Tibial nerve (tissue), 4 donors: ENCODE data around the gene KLHL42. TPM values are rescaled to one million over a fixed set of nuclear protein-coding genes. Genes with fewer than 3 reads are reported as not detected.
"Not testable (repeated sequence)": the region's sequence is repeated elsewhere in the genome, so short reads cannot be mapped to it uniquely, and the experiment has no call there.

Source experiments
- DNase-seq, 2 donors: peaks; one replicate each; pipeline ENCODE4 v3.0.0-alpha.2; 2019; ENCODE audit warnings: low spot score in 2 of 2
- H3K27ac ChIP-seq, 4 donors: fragments of 200-600 bp; sonication (generic) in 3 of 4; one replicate each; pipeline ENCODE4 v1.5.1; 2017 to 2019; ENCODE audit warnings: mild to moderate bottlenecking in 1 of 4
- H3K27me3 ChIP-seq, 2 donors: fragments of 200-600 bp; sonication (generic) in 1 of 2; one replicate each; pipeline versions ENCODE4 v1.5.1 to v1.6.0; 2017 to 2019
- H3K36me3 ChIP-seq, 3 donors: fragments of 200-600 bp; sonication (generic); one replicate each; pipeline ENCODE4 v1.5.1; 2018 to 2019
- H3K4me1 ChIP-seq, 4 donors: fragments of 200-600 bp; sonication (generic) in 3 of 4; one replicate each; pipeline ENCODE4 v1.5.1; 2017 to 2019
- H3K4me3 ChIP-seq, 4 donors: fragments of 200-600 bp; sonication (generic) in 3 of 4; one replicate each; pipeline ENCODE4 v1.5.1; 2017 to 2019; ENCODE audit warnings: mild to moderate bottlenecking in 1 of 4, moderate library complexity in 1 of 4
- H3K9me3 ChIP-seq, 4 donors: fragments of 200-600 bp; sonication (generic) in 3 of 4; one replicate each; pipeline ENCODE4 v1.5.1; 2017 to 2019
- EP300 ChIP-seq, 2 donors: sonication (generic); formaldehyde crosslinking; IDR thresholded peaks; one replicate each; pipeline ENCODE4 v1.6.1; 2017; ENCODE audit warnings: antibody characterized with exemption in 2 of 2, mild to moderate bottlenecking in 1 of 2
- POLR2A ChIP-seq, 2 donors: fragments of 450-650 bp; IDR thresholded peaks; one replicate each; pipeline ENCODE4 v1.6.1; 2017; ENCODE audit warnings: antibody characterized with exemption in 2 of 2, mild to moderate bottlenecking in 2 of 2, moderate library complexity in 2 of 2
- WGBS, 2 donors: methylation state at CpG; one replicate each; pipeline ENCODE4 v1.1.5; 2018; 5-methylcytosine and 5-hydroxymethylcytosine counted together
- small RNA-seq: library from RNA; depleted of rRNA; stranded (forward); fragments of <200 nt; gene quantifications from one replicate; pipeline ENCODE3, GENCODE V24; 2016
- total RNA-seq, 4 donors: library from RNA; depleted of rRNA; stranded (reverse); fragments of >200 nt; gene quantifications; one replicate each; pipeline ENCODE4 v1.1.0, GENCODE V29; 2016
- TF ChIP-seq, protein P1 (sequence below), 5 experiments: fragments of 200-600 bp in 3 of 5; fragments of 450-650 bp in 2 of 5; sonication (generic) in 3 of 5; IDR thresholded peaks; one replicate each; pipeline ENCODE4 v1.5.1; 2016 to 2019; ENCODE audit warnings: antibody characterized with exemption in 5 of 5, mild to moderate bottlenecking in 3 of 5, moderate library complexity in 2 of 5

KLHL42 gene
- total RNA-seq, 4 donors from 2014 or later: 35.2 to 49.2 (median 42.2) TPM

DNA sequence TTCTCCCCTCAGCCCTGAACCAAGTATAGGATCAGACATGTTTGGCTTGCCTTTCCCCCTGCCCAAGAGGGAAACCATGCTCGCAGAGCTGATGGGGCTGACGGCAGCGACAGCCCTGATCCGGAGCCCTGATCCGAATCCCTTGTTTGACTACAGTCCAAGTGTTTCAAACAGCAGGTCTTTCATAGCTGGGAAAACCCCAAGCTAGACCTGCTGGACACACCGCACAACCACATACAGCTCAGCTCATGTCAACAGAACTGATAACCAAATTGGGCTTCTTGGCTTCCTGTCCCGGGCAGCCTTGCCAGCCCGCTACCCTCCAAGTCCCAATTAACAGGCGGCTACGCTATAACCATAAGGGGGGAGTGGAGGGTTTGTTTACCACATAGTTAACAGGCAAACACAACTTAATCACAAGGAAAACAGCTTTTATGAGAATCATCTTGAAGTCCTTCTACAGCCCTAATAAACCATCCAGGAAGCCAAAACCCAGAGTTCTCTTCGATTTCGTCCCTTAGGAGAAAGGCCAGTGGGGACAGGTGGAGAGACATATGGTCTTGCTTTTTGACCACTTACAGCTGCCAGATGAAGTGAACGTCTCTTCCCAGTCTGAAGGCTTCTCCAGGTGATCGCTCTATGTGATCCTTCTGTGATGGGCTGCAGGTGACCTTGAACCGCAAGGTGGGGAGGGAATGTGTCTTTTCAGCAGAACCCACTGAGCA, 64.5 kb downstream of the KLHL42 start:
- peaks cover 0 to 17% (median 2%) of the 10 kb centered on the region in 4 donors for H3K4me1 ChIP-seq
- H3K27me3 ChIP-seq: no peaks in the 10 kb centered on the region
- H3K9me3 ChIP-seq: peaks cover 0 to 8% (median 0%) of the 10 kb centered on the region in 4 donors
- TF ChIP-seq, protein P1, sequence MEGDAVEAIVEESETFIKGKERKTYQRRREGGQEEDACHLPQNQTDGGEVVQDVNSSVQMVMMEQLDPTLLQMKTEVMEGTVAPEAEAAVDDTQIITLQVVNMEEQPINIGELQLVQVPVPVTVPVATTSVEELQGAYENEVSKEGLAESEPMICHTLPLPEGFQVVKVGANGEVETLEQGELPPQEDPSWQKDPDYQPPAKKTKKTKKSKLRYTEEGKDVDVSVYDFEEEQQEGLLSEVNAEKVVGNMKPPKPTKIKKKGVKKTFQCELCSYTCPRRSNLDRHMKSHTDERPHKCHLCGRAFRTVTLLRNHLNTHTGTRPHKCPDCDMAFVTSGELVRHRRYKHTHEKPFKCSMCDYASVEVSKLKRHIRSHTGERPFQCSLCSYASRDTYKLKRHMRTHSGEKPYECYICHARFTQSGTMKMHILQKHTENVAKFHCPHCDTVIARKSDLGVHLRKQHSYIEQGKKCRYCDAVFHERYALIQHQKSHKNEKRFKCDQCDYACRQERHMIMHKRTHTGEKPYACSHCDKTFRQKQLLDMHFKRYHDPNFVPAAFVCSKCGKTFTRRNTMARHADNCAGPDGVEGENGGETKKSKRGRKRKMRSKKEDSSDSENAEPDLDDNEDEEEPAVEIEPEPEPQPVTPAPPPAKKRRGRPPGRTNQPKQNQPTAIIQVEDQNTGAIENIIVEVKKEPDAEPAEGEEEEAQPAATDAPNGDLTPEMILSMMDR (IDR thresholded peaks at IDR 0.05): no peak
- TF ChIP-seq EP300 (IDR thresholded peaks at IDR 0.05) (no peak), POLR2A (IDR thresholded peaks at IDR 0.05) (no peak)
- no peak overlapping the region for H3K4me3 ChIP-seq
- no peaks in the 10 kb centered on the region for H3K36me3 ChIP-seq
- no peak for DNase-seq
- 71 to 76% methylated on average over 15 of the region's 15 CpGs for WGBS, 2 donors
- H3K27ac ChIP-seq: peak overlapping the region in 2 of 4 donors; percentile 28 to 48

DNA sequence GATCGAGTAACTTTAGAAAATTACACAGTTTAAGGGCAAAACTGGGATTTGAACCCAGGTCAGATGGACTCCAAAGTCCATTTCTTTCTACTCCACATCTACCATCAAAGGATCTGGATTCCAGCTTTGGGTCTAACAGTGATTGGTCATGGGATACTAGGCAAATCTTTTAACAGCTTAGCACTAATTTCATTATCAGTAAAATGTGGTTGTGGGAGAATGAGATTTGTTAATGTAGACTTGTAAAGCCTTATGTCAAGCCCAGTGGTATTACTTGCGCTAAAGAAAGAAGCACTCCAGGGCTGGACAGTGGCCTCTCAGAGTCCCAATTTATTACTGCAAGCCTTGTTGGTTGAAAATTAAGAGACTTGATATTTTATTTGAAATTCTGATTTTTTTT, 65.2 kb downstream of the KLHL42 start:
- peaks cover 0 to 11% (median 2%) of the 10 kb centered on the region in 4 donors for H3K4me1 ChIP-seq
- H3K36me3 ChIP-seq: no peaks in the 10 kb centered on the region
- WGBS, 2 donors: 95 to 98% methylated on average over 2 of the region's 2 CpGs
- H3K4me3 ChIP-seq: no peak overlapping the region
- H3K27ac ChIP-seq: no peak overlapping the region
- H3K27me3 ChIP-seq: no peaks in the 10 kb centered on the region
- no peak for TF ChIP-seq POLR2A (IDR thresholded peaks at IDR 0.05)
- TF ChIP-seq, protein P1 (IDR thresholded peaks at IDR 0.05): no peak
- TF ChIP-seq EP300 (IDR thresholded peaks at IDR 0.05): no peak
- H3K9me3 ChIP-seq: peaks cover 0 to 13% (median 0%) of the 10 kb centered on the region in 4 donors
- DNase-seq: no peak

DNA sequence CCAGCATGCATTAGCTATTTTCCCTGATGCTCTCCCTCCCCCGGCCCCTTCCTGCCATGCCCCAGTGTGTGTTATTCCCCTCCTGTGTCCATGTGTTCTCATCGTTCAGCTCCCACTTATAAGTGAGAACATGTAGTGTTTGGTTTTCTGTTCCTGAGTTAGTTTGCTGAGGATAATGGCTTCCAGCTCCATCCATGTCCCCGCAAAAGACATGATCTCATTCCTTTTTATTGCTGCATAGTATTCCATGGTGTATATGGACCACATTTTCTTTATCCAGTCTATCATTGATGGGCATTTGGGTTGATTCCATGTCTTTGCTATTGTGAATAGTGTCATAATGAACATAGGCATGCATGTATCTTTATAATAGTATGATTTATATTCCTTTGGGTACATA, 65.7 kb downstream of the KLHL42 start:
- not testable (repeated sequence) for H3K4me3 ChIP-seq, H3K27ac ChIP-seq, H3K27me3 ChIP-seq, H3K36me3 ChIP-seq, H3K4me1 ChIP-seq, DNase-seq
- WGBS, 2 donors: 72 to 93% methylated on average over 3 of the region's 3 CpGs
- H3K9me3 ChIP-seq: peaks cover 0 to 13% (median 0%) of the 10 kb centered on the region in 4 donors

DNA sequence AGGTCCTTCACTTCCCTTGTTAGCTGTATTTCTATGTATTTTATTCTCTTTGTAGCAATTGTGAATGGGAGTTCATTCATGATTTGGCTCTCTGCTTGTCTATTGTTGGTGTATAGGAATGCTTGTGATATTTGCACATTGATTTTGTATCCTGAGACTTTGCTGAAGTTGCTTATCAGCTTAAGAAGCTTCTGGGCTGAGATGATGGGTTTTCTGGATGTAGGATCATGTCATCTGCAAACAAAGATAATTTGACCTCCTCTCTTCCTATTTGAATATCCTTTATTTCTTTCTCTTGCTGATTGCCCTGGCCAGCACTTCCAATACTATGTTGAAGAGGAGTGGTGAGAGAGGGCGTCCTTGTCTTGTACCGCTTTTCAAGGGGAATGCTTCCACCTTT, 67.3 kb downstream of the KLHL42 start:
- H3K4me1 ChIP-seq, H3K27me3 ChIP-seq, H3K4me3 ChIP-seq, DNase-seq, H3K36me3 ChIP-seq, H3K27ac ChIP-seq: not testable (repeated sequence)
- H3K9me3 ChIP-seq: peaks cover 0 to 13% (median 0%) of the 10 kb centered on the region in 4 donors
- WGBS, 2 donors: 96 to 100% methylated on average over 2 of the region's 2 CpGs

DNA sequence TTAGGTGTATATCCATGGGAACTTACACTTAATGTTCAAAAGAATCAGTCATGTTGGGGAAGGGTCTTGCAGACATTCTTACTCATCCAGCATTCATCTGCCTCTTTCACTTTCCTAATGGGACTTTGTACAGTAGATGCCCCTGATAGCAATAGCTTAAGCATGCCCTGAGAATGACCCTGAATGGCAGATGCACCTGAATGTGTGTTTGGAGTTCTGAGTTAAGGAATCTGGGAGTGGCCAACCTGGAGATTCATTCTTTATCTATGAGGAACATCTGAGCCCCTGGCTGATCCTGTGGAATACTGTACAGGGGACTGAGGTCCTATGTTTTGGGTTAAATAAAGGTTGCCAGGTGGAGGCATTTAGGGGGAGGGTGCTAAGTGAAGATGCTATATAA, 71.3 kb downstream of the KLHL42 start:
- no peak overlapping the region for H3K4me3 ChIP-seq

DNA sequence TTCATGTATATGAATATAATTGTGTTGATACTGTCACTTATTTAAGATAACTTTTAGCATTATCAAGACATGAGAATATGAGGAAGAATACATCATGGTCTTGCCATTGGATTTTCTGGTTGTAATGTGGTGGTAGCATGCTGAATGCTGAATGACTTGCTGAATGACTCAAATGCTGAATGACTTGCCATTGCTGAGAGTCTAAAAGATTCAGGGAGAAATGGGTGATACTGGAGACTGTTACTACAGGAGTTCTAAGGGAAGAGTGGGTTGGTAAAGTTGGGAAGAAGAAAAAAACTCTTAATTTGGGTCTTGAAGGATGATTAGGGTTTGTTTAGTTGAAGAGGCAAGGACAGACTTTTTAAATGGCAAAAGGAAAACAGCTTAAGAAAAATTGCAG, 72.1 kb downstream of the KLHL42 start:
- Histone ChIP-seq H3K27me3 (no peaks in the 10 kb centered on the region), H3K9me3 (peaks cover 0 to 13% (median 0%) of the 10 kb centered on the region in 4 donors), H3K4me3 (no peak overlapping the region), H3K36me3 (no peaks in the 10 kb centered on the region), H3K4me1 (no peaks in the 10 kb centered on the region), H3K27ac (no peak overlapping the region)
- DNase-seq: no peak
- no peak for TF ChIP-seq EP300 (IDR thresholded peaks at IDR 0.05)
- TF ChIP-seq, protein P1 (IDR thresholded peaks at IDR 0.05): no peak
- TF ChIP-seq POLR2A (IDR thresholded peaks at IDR 0.05): no peak

More for the DNA sequence above, 71.3 kb downstream of the KLHL42 start:
- Histone ChIP-seq H3K36me3 (no peaks in the 10 kb centered on the region), H3K4me1 (no peaks in the 10 kb centered on the region), H3K9me3 (peaks cover 0 to 13% (median 0%) of the 10 kb centered on the region in 4 donors), H3K27me3 (no peaks in the 10 kb centered on the region), H3K27ac (no peak overlapping the region)
- TF ChIP-seq, protein P1 (IDR thresholded peaks at IDR 0.05): no peak
- TF ChIP-seq EP300 (IDR thresholded peaks at IDR 0.05) (no peak), POLR2A (IDR thresholded peaks at IDR 0.05) (no peak)
- no peak for DNase-seq

Small RNA genes lying within 50 kb of the gene (small RNA-seq; reads per million reads assigned to genes)
- gene RF00019 (not detected), gene RF02271 (not detected)

Other genes with a start within 250 kb of the KLHL42 start
- gene REP15, start 83.8 kb upstream of the KLHL42 start, total RNA-seq: not detected
- gene MRPS35, start 69.4 kb upstream of the KLHL42 start, total RNA-seq: 100 to 1,000 TPM in 1 of 4 donors, 10 to 100 TPM in 3; 27.0 to 103 (median 45.6) TPM
- gene MANSC4, start within 50 bp of the KLHL42 start, total RNA-seq: 1 to 10 TPM in 1 of 4 donors, under 1 TPM in 1, not detected in 2; 0.78 to 1.5 TPM
- gene PTHLH, start 192.5 kb downstream of the KLHL42 start, total RNA-seq: 1 to 10 TPM in 3 of 4 donors, not detected in 1; 4.3 to 6.9 (median 6.8) TPM